Liver (tissue), 9 donors: ENCODE data around the gene CUBN. TPM values are rescaled to one million over a fixed set of nuclear protein-coding genes. Genes with fewer than 3 reads are reported as not detected.

ENCODE experiments used
- DNase-seq: peaks from one replicate; pipeline ENCODE4 v3.0.0-alpha.2; 2017; ENCODE audit warnings: low spot score
- H3K27ac ChIP-seq, 2 donors: one replicate each; pipeline ENCODE4 v1.7.0; 2013; ENCODE audit warnings: inconsistent platforms in 2 of 2, low read length in 2 of 2, control low read depth in 1 of 2, low read depth in 1 of 2, mild to moderate bottlenecking in 1 of 2
- H3K27me3 ChIP-seq, 4 donors: one replicate each; pipeline versions ENCODE4 v1.6.1 to v1.7.0; 2013; ENCODE audit warnings: low read length in 3 of 4, inconsistent platforms in 1 of 4, mild to moderate bottlenecking in 1 of 4, moderate library complexity in 1 of 4; ENCODE audit not compliant: control insufficient read depth in 4 of 4, insufficient read depth in 4 of 4
- H3K36me3 ChIP-seq, 4 donors: one replicate each; pipeline versions ENCODE4 v1.6.1 to v1.7.0; 2013; ENCODE audit warnings: low read length in 3 of 4, mild to moderate bottlenecking in 3 of 4, low read depth in 1 of 4, moderate library complexity in 1 of 4; ENCODE audit not compliant: control insufficient read depth in 4 of 4, insufficient read depth in 3 of 4
- H3K4me1 ChIP-seq, 4 donors: one replicate each; pipeline versions ENCODE4 v1.6.1 to v1.7.0; 2013; ENCODE audit warnings: low read length in 3 of 4, mild to moderate bottlenecking in 3 of 4, moderate library complexity in 1 of 4; ENCODE audit not compliant: control insufficient read depth in 4 of 4, insufficient read depth in 4 of 4
- H3K4me3 ChIP-seq, 3 donors: one replicate each; pipeline versions ENCODE4 v1.6.1 to v1.7.0; 2013; ENCODE audit warnings: low read length in 3 of 3, control low read depth in 1 of 3, low read depth in 1 of 3, mild to moderate bottlenecking in 1 of 3
- H3K9ac ChIP-seq, 2 donors: one replicate each; pipeline ENCODE4 v1.7.0; 2013; ENCODE audit warnings: low read length in 2 of 2, mild to moderate bottlenecking in 2 of 2, moderate library complexity in 2 of 2, control low read depth in 1 of 2, low read depth in 1 of 2
- H3K9me3 ChIP-seq, 4 donors: one replicate each; pipeline versions ENCODE4 v1.6.1 to v1.7.0; 2013; ENCODE audit warnings: low read length in 3 of 4; ENCODE audit not compliant: control insufficient read depth in 4 of 4
- EGR1 ChIP-seq, 2 donors: IDR thresholded peaks; 2 replicates each; pipeline ENCODE4 v1.6.1; 2016 to 2018; ENCODE audit warnings: antibody characterized with exemption in 2 of 2, low read depth in 2 of 2
- FOXA2 ChIP-seq: IDR thresholded peaks from 2 replicates; pipeline ENCODE4 v1.6.1; 2016; ENCODE audit warnings: antibody characterized with exemption
- GABPA ChIP-seq, 2 donors: IDR thresholded peaks in 1 of 2; conservative IDR thresholded peaks in 1 of 2; 2 replicates each; pipeline ENCODE4 v1.6.1; 2016; ENCODE audit warnings: antibody characterized with exemption in 2 of 2, mild to moderate bottlenecking in 1 of 2, moderate library complexity in 1 of 2
- HNF4A ChIP-seq, 2 donors: conservative IDR thresholded peaks; 2 replicates each; pipeline ENCODE4 v1.6.1; 2016; ENCODE audit warnings: antibody characterized with exemption in 2 of 2, mild to moderate bottlenecking in 2 of 2
- HNF4G ChIP-seq: IDR thresholded peaks from 2 replicates; pipeline ENCODE4 v1.6.1; 2016; ENCODE audit warnings: antibody characterized with exemption
- JUND ChIP-seq, 2 donors: IDR thresholded peaks; 2 replicates each; pipeline ENCODE4 v1.6.1; 2016; ENCODE audit warnings: antibody characterized with exemption in 2 of 2
- NR2F2 ChIP-seq: IDR thresholded peaks from 2 replicates; pipeline ENCODE4 v1.6.1; 2016; ENCODE audit warnings: antibody characterized with exemption
- RAD21 ChIP-seq, 2 donors: IDR thresholded peaks; 2 replicates each; pipeline ENCODE4 v1.6.1; 2016; ENCODE audit warnings: antibody characterized with exemption in 2 of 2, mild to moderate bottlenecking in 2 of 2
- RXRA ChIP-seq, 2 donors: IDR thresholded peaks; 2 replicates each; pipeline ENCODE4 v1.6.1; 2017 to 2018; ENCODE audit warnings: antibody characterized with exemption in 2 of 2, mild to moderate bottlenecking in 1 of 2
- SP1 ChIP-seq: IDR thresholded peaks from 2 replicates; pipeline ENCODE4 v1.6.1; 2018; ENCODE audit warnings: antibody characterized with exemption, mild to moderate bottlenecking
- TAF1 ChIP-seq: conservative IDR thresholded peaks from 2 replicates; pipeline ENCODE4 v1.6.1; 2016; ENCODE audit warnings: antibody characterized with exemption, mild to moderate bottlenecking
- WGBS: extraction: QIAGEN DNeasy Blood & Tissue Kit; methylation state at CpG from one replicate; pipeline ENCODE4 v1.1.7; 2013; 5-methylcytosine and 5-hydroxymethylcytosine counted together
- polyA plus RNA-seq, 2 donors: library from polyadenylated mRNA; stranded (reverse) in 1 of 2; unstranded in 1 of 2; fragments of 200-250 nt in 1 of 2; fragments of >200 nt in 1 of 2; fragmentation: Nextera tagmentation in 1 of 2; extraction: Ambion mirVana in 1 of 2; gene quantifications; one replicate each; pipeline versions ENCODE4 v1.2.1 to v1.2.3, GENCODE V29; 2013 to 2015
- total RNA-seq, 2 donors: library from RNA; depleted of rRNA; stranded (reverse); fragments of >200 nt; gene quantifications; one replicate each; pipeline ENCODE4 v1.2.3, GENCODE V29; 2014
- TF ChIP-seq, protein P1 (sequence below): IDR thresholded peaks from 2 replicates; pipeline ENCODE4 v1.6.1; 2016; ENCODE audit warnings: antibody characterized with exemption, mild to moderate bottlenecking
- TF ChIP-seq, protein P2 (sequence below): fragments of 150-350 bp; IDR thresholded peaks from 2 replicates; pipeline ENCODE4 v1.5.1; 2017; ENCODE audit warnings: improper control_type of control experiment, low read depth, low read length; ENCODE audit not compliant: missing input control
- TF ChIP-seq, protein P3 (sequence below): IDR thresholded peaks from 2 replicates; pipeline ENCODE4 v1.6.1; 2016; ENCODE audit warnings: antibody characterized with exemption
- TF ChIP-seq, protein P4 (sequence below): IDR thresholded peaks from 2 replicates; pipeline ENCODE4 v1.6.1; 2016; ENCODE audit warnings: antibody characterized with exemption
- donor health status: healthy.
- donor health status: healthy.
- donor health status: healthy.
- donor health status: healthy.
- donor health status: healthy.

Gene CUBN
- total and polyA plus RNA-seq, 4 donors, result 0.01 to 0.67 (median 0.30) TPM

DNA sequence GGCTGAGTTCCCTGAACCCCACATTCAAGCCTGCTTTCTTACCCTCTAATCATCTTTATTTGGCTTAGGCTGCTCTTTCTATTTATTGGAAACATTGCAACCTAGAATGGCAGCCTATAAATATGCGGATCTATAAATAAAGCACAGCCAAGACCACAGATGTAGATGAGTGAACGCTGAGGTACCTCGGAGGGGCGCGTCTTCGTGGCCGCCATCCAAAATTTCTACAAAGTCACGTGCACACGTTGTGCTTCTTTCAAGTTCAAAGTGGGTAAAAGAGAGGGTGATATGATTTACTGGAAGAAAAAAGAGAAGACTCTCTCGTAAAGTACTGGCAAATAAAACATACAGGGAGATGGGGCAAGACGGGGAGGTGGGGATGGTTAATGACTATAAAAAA is 179.8 kb downstream of the CUBN start:
- no peaks in the 10 kb centered on the region for H3K9me3 ChIP-seq
- no peak overlapping the region for H3K9ac ChIP-seq
- H3K27ac ChIP-seq, result no peak overlapping the region
- peaks cover 0 to 5% (median 0%) of the 10 kb centered on the region in 4 donors for H3K4me1 ChIP-seq
- 87% methylated on average over 11 of the region's 11 CpGs for WGBS
- no peak overlapping the region for H3K4me3 ChIP-seq
- TF ChIP-seq SP1 (no peak), JUND (IDR thresholded peaks at IDR 0.05) (no peak), NR2F2 (no peak), RAD21 (IDR thresholded peaks at IDR 0.05) (no peak), HNF4A (conservative IDR thresholded peaks at IDR 0.05) (no peak), HNF4G (no peak), GABPA (IDR thresholded peaks at IDR 0.05 in 1 of 2, conservative IDR thresholded peaks at IDR 0.05 in 1 of 2) (no peak)
- TF ChIP-seq, protein P1, sequence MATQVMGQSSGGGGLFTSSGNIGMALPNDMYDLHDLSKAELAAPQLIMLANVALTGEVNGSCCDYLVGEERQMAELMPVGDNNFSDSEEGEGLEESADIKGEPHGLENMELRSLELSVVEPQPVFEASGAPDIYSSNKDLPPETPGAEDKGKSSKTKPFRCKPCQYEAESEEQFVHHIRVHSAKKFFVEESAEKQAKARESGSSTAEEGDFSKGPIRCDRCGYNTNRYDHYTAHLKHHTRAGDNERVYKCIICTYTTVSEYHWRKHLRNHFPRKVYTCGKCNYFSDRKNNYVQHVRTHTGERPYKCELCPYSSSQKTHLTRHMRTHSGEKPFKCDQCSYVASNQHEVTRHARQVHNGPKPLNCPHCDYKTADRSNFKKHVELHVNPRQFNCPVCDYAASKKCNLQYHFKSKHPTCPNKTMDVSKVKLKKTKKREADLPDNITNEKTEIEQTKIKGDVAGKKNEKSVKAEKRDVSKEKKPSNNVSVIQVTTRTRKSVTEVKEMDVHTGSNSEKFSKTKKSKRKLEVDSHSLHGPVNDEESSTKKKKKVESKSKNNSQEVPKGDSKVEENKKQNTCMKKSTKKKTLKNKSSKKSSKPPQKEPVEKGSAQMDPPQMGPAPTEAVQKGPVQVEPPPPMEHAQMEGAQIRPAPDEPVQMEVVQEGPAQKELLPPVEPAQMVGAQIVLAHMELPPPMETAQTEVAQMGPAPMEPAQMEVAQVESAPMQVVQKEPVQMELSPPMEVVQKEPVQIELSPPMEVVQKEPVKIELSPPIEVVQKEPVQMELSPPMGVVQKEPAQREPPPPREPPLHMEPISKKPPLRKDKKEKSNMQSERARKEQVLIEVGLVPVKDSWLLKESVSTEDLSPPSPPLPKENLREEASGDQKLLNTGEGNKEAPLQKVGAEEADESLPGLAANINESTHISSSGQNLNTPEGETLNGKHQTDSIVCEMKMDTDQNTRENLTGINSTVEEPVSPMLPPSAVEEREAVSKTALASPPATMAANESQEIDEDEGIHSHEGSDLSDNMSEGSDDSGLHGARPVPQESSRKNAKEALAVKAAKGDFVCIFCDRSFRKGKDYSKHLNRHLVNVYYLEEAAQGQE, result no peak
- TF ChIP-seq, protein P2, sequence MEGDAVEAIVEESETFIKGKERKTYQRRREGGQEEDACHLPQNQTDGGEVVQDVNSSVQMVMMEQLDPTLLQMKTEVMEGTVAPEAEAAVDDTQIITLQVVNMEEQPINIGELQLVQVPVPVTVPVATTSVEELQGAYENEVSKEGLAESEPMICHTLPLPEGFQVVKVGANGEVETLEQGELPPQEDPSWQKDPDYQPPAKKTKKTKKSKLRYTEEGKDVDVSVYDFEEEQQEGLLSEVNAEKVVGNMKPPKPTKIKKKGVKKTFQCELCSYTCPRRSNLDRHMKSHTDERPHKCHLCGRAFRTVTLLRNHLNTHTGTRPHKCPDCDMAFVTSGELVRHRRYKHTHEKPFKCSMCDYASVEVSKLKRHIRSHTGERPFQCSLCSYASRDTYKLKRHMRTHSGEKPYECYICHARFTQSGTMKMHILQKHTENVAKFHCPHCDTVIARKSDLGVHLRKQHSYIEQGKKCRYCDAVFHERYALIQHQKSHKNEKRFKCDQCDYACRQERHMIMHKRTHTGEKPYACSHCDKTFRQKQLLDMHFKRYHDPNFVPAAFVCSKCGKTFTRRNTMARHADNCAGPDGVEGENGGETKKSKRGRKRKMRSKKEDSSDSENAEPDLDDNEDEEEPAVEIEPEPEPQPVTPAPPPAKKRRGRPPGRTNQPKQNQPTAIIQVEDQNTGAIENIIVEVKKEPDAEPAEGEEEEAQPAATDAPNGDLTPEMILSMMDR, result no peak
- TF ChIP-seq, protein P3, sequence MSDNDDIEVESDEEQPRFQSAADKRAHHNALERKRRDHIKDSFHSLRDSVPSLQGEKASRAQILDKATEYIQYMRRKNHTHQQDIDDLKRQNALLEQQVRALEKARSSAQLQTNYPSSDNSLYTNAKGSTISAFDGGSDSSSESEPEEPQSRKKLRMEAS, result no peak
- H3K27me3 ChIP-seq, result no peaks in the 10 kb centered on the region
- no peak for DNase-seq
- no peaks in the 10 kb centered on the region for H3K36me3 ChIP-seq

DNA sequence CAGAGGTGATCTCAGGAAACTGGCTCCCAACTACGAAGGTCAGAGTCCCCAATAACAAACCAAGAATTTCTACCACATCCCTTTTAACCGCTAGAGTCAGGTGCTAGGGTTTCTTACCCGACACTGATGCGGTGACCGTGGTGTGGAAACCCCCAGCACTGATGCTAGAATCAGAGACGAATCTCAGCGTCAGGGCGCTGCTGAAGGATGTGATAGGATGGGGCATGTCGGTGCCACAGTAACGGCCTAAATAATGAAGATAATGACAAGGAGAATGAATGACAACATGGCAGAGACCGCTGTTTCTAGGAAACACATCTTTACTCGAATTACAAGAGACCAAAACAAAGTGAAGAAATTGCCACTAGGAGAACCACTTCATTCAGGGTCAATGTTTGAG is 181.2 kb downstream of the CUBN start:
- Histone ChIP-seq H3K9ac (no peak overlapping the region), H3K4me3 (no peak overlapping the region), H3K9me3 (no peaks in the 10 kb centered on the region), H3K27me3 (no peaks in the 10 kb centered on the region), H3K4me1 (peaks cover 0 to 5% (median 0%) of the 10 kb centered on the region in 4 donors), H3K36me3 (no peaks in the 10 kb centered on the region), H3K27ac (no peak overlapping the region)
- DNase-seq, result no peak
- TF ChIP-seq HNF4A (conservative IDR thresholded peaks at IDR 0.05), result no peak
- TF ChIP-seq, protein P3, result no peak
- no peak for TF ChIP-seq EGR1 (IDR thresholded peaks at IDR 0.05; ENCODE audit: low read depth in 2 of 2)
- TF ChIP-seq JUND (IDR thresholded peaks at IDR 0.05), result no peak
- TF ChIP-seq FOXA2, result no peak
- no peak for TF ChIP-seq HNF4G
- no peak for TF ChIP-seq SP1
- TF ChIP-seq, protein P4, sequence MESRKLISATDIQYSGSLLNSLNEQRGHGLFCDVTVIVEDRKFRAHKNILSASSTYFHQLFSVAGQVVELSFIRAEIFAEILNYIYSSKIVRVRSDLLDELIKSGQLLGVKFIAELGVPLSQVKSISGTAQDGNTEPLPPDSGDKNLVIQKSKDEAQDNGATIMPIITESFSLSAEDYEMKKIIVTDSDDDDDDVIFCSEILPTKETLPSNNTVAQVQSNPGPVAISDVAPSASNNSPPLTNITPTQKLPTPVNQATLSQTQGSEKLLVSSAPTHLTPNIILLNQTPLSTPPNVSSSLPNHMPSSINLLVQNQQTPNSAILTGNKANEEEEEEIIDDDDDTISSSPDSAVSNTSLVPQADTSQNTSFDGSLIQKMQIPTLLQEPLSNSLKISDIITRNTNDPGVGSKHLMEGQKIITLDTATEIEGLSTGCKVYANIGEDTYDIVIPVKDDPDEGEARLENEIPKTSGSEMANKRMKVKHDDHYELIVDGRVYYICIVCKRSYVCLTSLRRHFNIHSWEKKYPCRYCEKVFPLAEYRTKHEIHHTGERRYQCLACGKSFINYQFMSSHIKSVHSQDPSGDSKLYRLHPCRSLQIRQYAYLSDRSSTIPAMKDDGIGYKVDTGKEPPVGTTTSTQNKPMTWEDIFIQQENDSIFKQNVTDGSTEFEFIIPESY, result no peak
- TF ChIP-seq NR2F2, result no peak
- no peak for TF ChIP-seq RAD21 (IDR thresholded peaks at IDR 0.05)
- TF ChIP-seq RXRA (IDR thresholded peaks at IDR 0.05), result no peak
- no peak for TF ChIP-seq TAF1
- no peak for TF ChIP-seq GABPA (IDR thresholded peaks at IDR 0.05 in 1 of 2, conservative IDR thresholded peaks at IDR 0.05 in 1 of 2)
- 90% methylated on average over 12 of the region's 12 CpGs for WGBS
